Skin of body (tissue), 2 donors: ENCODE results near the gene MYO10. TPM values are rescaled to one million over a fixed set of nuclear protein-coding genes. Genes with fewer than 3 reads are reported as not detected.
"Not testable (repeated sequence)": the region's sequence is repeated elsewhere in the genome, so short reads cannot be mapped to it uniquely, and the experiment has no call there.

ENCODE experiments used
- DNase-seq: peaks from one replicate; lab custom pipeline; 2025; lab: John Stamatoyannopoulos, UW
- total RNA-seq: library from RNA; depleted of rRNA; stranded (reverse); fragments of >200 nt; gene quantifications from one replicate; pipeline ENCODE4 v1.2.3, GENCODE V29; 2014

Gene MYO10
- total RNA-seq, 1 donor from 2014 or later: 40.1 TPM

- DNase-seq: peak; percentile 69
Observed at GRCh38 chr5:16864631-16865131, 71.4 kb downstream of the MYO10 start.

- DNase-seq: no peak
Observed at GRCh38 chr5:16863469-16863946, 72.6 kb downstream of the MYO10 start.

GRCh38 chr5:16862777-16863176 is 73.3 kb downstream of the MYO10 start:
- no peak for DNase-seq

- no peak for DNase-seq
Observed at GRCh38 chr5:16859346-16859745, 76.7 kb downstream of the MYO10 start.

GRCh38 chr5:16858151-16858550 is 77.9 kb downstream of the MYO10 start:
- no peak for DNase-seq

GRCh38 chr5:16857635-16858034 is 78.5 kb downstream of the MYO10 start:
- DNase-seq: no peak

- DNase-seq: no peak
Observed at GRCh38 chr5:16856531-16856930, 79.6 kb downstream of the MYO10 start.

- DNase-seq: no peak
Observed at GRCh38 chr5:16855898-16856297, 80.2 kb downstream of the MYO10 start.

- DNase-seq: peak; percentile 96
Observed at GRCh38 chr5:16855485-16855884, 80.6 kb downstream of the MYO10 start.

GRCh38 chr5:16854351-16854750 is 81.7 kb downstream of the MYO10 start:
- no peak for DNase-seq

GRCh38 chr5:16853518-16853917 is 82.6 kb downstream of the MYO10 start:
- DNase-seq: no peak

GRCh38 chr5:16852251-16853005 is 83.7 kb downstream of the MYO10 start:
- no peak for DNase-seq

- peak; percentile 30 for DNase-seq
Observed at GRCh38 chr5:16849775-16850174, 86.3 kb downstream of the MYO10 start.

GRCh38 chr5:16849181-16849580 is 86.9 kb downstream of the MYO10 start:
- no peak for DNase-seq

GRCh38 chr5:16844952-16845351 is 91.1 kb downstream of the MYO10 start:
- no peak for DNase-seq

GRCh38 chr5:16842896-16843295 is 93.2 kb downstream of the MYO10 start:
- DNase-seq: peak; percentile 62

- DNase-seq: peak; percentile 12
Observed at GRCh38 chr5:16841416-16841815, 94.7 kb downstream of the MYO10 start.

- no peak for DNase-seq
Observed at GRCh38 chr5:16837305-16837704, 98.8 kb downstream of the MYO10 start.

- no peak for DNase-seq
Observed at GRCh38 chr5:16834029-16834428, 102.1 kb downstream of the MYO10 start.

GRCh38 chr5:16831326-16831725 is 104.8 kb downstream of the MYO10 start:
- DNase-seq: not testable (repeated sequence)

GRCh38 chr5:16827755-16828154 is 108.3 kb downstream of the MYO10 start:
- DNase-seq: no peak

GRCh38 chr5:16826379-16827125 is 109.5 kb downstream of the MYO10 start:
- peak; percentile 14 for DNase-seq
